Type B pancreatic cell (in vitro differentiated cells): ENCODE results near the gene ABCA3. TPM values are rescaled to one million over a fixed set of nuclear protein-coding genes. Genes with fewer than 3 reads are reported as not detected.

Experiments used
- DNase-seq: peaks from one replicate; pipeline ENCODE4 v3.0.0; 2021; ENCODE audit warnings: mixed read lengths; ENCODE audit not compliant: unreplicated experiment; ENCODE audit errors: extremely low spot score
- H3K27ac Mint-ChIP-seq: 2 replicates; pipeline ENCODE4 v1.8.0; 2021; ENCODE audit warnings: mild to moderate bottlenecking, mixed read lengths
- H3K27me3 Mint-ChIP-seq: 2 replicates; pipeline ENCODE4 v1.8.0; 2021; ENCODE audit warnings: mixed read lengths
- H3K36me3 Mint-ChIP-seq: 2 replicates; pipeline ENCODE4 v1.8.0; 2021; ENCODE audit warnings: mixed read lengths
- H3K4me1 Mint-ChIP-seq: one replicate; pipeline ENCODE4 v1.8.0; 2021; ENCODE audit warnings: mixed read lengths; ENCODE audit not compliant: unreplicated experiment
- H3K4me3 Mint-ChIP-seq: 2 replicates; pipeline ENCODE4 v1.8.0; 2021; ENCODE audit warnings: mild to moderate bottlenecking, mixed read lengths
- H3K9me3 Mint-ChIP-seq: 2 replicates; pipeline ENCODE4 v1.8.0; 2021; ENCODE audit warnings: mixed read lengths
- CTCF ChIP-seq: fragments of 200-600 bp; sonication (generic); conservative IDR thresholded peaks from 2 replicates; pipeline ENCODE4 v1.5.0; 2021; ENCODE audit warnings: antibody characterized with exemption, mild to moderate bottlenecking
- total RNA-seq: library from RNA; stranded (reverse); gene quantifications from 2 replicates; pipeline ENCODE4 v1.2.1, GENCODE V29; 2021; ENCODE audit warnings: low replicate concordance

Gene ABCA3
- total RNA-seq, 1 donor from 2014 or later: 10.5 TPM

- Mint-ChIP-seq H3K27me3 (no peaks in the 10 kb centered on the region), H3K27ac (no peak overlapping the region), H3K9me3 (no peaks in the 10 kb centered on the region), H3K36me3 (no peaks in the 10 kb centered on the region), H3K4me1 (no peaks in the 10 kb centered on the region), H3K4me3 (no peak overlapping the region)
- no peak for TF ChIP-seq CTCF
- DNase-seq: no peak
These were observed 48.3 kb downstream of the ABCA3 start for GRCh38 chr16:2292221-2292620.

- no peak overlapping the region for H3K4me3 Mint-ChIP-seq
- TF ChIP-seq CTCF: no peak
- DNase-seq: no peak
- no peak overlapping the region for H3K27ac Mint-ChIP-seq
- H3K36me3 Mint-ChIP-seq: no peaks in the 10 kb centered on the region
- no peaks in the 10 kb centered on the region for H3K27me3 Mint-ChIP-seq
- no peaks in the 10 kb centered on the region for H3K9me3 Mint-ChIP-seq
- H3K4me1 Mint-ChIP-seq: no peaks in the 10 kb centered on the region
These were observed 51.2 kb downstream of the ABCA3 start for GRCh38 chr16:2289282-2289681.

GRCh38 chr16:2288726-2289125, 51.8 kb downstream of the ABCA3 start:
- no peak for TF ChIP-seq CTCF
- H3K27me3 Mint-ChIP-seq: peaks cover under 1% of the 10 kb centered on the region
- DNase-seq: no peak
- H3K9me3 Mint-ChIP-seq: no peaks in the 10 kb centered on the region
- no peak overlapping the region for H3K27ac Mint-ChIP-seq
- H3K36me3 Mint-ChIP-seq: no peaks in the 10 kb centered on the region
- no peak overlapping the region for H3K4me3 Mint-ChIP-seq
- H3K4me1 Mint-ChIP-seq: no peaks in the 10 kb centered on the region

- H3K27ac Mint-ChIP-seq: no peak overlapping the region
- no peak for DNase-seq
- H3K9me3 Mint-ChIP-seq: no peaks in the 10 kb centered on the region
- no peak overlapping the region for H3K4me3 Mint-ChIP-seq
- no peaks in the 10 kb centered on the region for H3K4me1 Mint-ChIP-seq
- no peak for TF ChIP-seq CTCF
- H3K27me3 Mint-ChIP-seq: peaks cover 3% of the 10 kb centered on the region
- H3K36me3 Mint-ChIP-seq: no peaks in the 10 kb centered on the region
These were observed 52.5 kb downstream of the ABCA3 start for GRCh38 chr16:2287916-2288547.

GRCh38 chr16:2286550-2286949, 54.0 kb downstream of the ABCA3 start:
- Mint-ChIP-seq H3K4me1 (no peaks in the 10 kb centered on the region), H3K27ac (no peak overlapping the region), H3K27me3 (peaks cover 3% of the 10 kb centered on the region), H3K4me3 (no peak overlapping the region), H3K36me3 (no peaks in the 10 kb centered on the region), H3K9me3 (no peaks in the 10 kb centered on the region)
- no peak for DNase-seq
- no peak for TF ChIP-seq CTCF

- Mint-ChIP-seq H3K27me3 (peaks cover 3% of the 10 kb centered on the region), H3K36me3 (no peaks in the 10 kb centered on the region), H3K4me1 (no peaks in the 10 kb centered on the region), H3K27ac (no peak overlapping the region), H3K9me3 (no peaks in the 10 kb centered on the region), H3K4me3 (no peak overlapping the region)
- no peak for DNase-seq
- no peak for TF ChIP-seq CTCF
These were observed 54.8 kb downstream of the ABCA3 start for GRCh38 chr16:2285731-2286191.
